ENCODE results near the gene STAT3. TPM values are rescaled to one million over a fixed set of nuclear protein-coding genes. Genes with fewer than 3 reads are reported as not detected.

STAT3 gene
- total and polyA plus RNA-seq, 2 of the 13 experiments (the other 11 are each of a cell fraction or from before 2014, with no cell fraction given): 61.8 to 62.4 TPM

- TF ChIP-seq, protein P1, sequence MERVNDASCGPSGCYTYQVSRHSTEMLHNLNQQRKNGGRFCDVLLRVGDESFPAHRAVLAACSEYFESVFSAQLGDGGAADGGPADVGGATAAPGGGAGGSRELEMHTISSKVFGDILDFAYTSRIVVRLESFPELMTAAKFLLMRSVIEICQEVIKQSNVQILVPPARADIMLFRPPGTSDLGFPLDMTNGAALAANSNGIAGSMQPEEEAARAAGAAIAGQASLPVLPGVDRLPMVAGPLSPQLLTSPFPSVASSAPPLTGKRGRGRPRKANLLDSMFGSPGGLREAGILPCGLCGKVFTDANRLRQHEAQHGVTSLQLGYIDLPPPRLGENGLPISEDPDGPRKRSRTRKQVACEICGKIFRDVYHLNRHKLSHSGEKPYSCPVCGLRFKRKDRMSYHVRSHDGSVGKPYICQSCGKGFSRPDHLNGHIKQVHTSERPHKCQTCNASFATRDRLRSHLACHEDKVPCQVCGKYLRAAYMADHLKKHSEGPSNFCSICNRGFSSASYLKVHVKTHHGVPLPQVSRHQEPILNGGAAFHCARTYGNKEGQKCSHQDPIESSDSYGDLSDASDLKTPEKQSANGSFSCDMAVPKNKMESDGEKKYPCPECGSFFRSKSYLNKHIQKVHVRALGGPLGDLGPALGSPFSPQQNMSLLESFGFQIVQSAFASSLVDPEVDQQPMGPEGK (CRISPR knock-in tag; IDR thresholded peaks at IDR 0.05): no peak
- TF ChIP-seq NCOA1 (CRISPR knock-in tag; IDR thresholded peaks at IDR 0.05) (no peak), ZNF468 (CRISPR knock-in tag; IDR thresholded peaks at IDR 0.05) (no peak), MYNN (CRISPR knock-in tag; IDR thresholded peaks at IDR 0.05; ENCODE audit: low read depth) (no peak), PAX8 (CRISPR knock-in tag; IDR thresholded peaks at IDR 0.05; ENCODE audit: borderline replicate concordance) (no peak), ZBTB1 (CRISPR knock-in tag; IDR thresholded peaks at IDR 0.05; ENCODE audit: borderline replicate concordance) (no peak), BRCA1 (CRISPR knock-in tag; IDR thresholded peaks at IDR 0.05) (no peak), GABPB1 (CRISPR knock-in tag; IDR thresholded peaks at IDR 0.05) (no peak), NRL (CRISPR knock-in tag; IDR thresholded peaks at IDR 0.05; ENCODE audit: borderline replicate concordance) (no peak)
- TF ChIP-seq, protein P2, sequence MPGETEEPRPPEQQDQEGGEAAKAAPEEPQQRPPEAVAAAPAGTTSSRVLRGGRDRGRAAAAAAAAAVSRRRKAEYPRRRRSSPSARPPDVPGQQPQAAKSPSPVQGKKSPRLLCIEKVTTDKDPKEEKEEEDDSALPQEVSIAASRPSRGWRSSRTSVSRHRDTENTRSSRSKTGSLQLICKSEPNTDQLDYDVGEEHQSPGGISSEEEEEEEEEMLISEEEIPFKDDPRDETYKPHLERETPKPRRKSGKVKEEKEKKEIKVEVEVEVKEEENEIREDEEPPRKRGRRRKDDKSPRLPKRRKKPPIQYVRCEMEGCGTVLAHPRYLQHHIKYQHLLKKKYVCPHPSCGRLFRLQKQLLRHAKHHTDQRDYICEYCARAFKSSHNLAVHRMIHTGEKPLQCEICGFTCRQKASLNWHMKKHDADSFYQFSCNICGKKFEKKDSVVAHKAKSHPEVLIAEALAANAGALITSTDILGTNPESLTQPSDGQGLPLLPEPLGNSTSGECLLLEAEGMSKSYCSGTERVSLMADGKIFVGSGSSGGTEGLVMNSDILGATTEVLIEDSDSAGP (CRISPR knock-in tag; IDR thresholded peaks at IDR 0.05; ENCODE audit: borderline replicate concordance): 0 out of 2 replicates have a peak, but pooled peaks have one; percentile 43
- TF ChIP-seq, protein P3, sequence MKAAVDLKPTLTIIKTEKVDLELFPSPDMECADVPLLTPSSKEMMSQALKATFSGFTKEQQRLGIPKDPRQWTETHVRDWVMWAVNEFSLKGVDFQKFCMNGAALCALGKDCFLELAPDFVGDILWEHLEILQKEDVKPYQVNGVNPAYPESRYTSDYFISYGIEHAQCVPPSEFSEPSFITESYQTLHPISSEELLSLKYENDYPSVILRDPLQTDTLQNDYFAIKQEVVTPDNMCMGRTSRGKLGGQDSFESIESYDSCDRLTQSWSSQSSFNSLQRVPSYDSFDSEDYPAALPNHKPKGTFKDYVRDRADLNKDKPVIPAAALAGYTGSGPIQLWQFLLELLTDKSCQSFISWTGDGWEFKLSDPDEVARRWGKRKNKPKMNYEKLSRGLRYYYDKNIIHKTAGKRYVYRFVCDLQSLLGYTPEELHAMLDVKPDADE (CRISPR knock-in tag; IDR thresholded peaks at IDR 0.05): no peak
Measured at GRCh38 chr17:42288803-42289610, 99.2 kb downstream of the STAT3 start (continued).
